H1 (cell line): ENCODE measurements around the gene GMCL1. TPM values are rescaled to one million over a fixed set of nuclear protein-coding genes. Genes with fewer than 3 reads are reported as not detected.

Experiments
- CTCF ChIA-PET: fragments of 300-600 bp; sonication (Branson Sonifier 250); formaldehyde crosslinking; loops from one replicate; lab custom pipeline; 2021; ENCODE audit not compliant: partially characterized antibody; lab: Charles Lee
- POLR2A ChIA-PET: fragments of 300-600 bp; sonication (Branson Sonifier 250); formaldehyde crosslinking; loops from one replicate; lab custom pipeline; 2021; ENCODE audit warnings: inconsistent platforms; ENCODE audit not compliant: partially characterized antibody; lab: Charles Lee
- DNase-seq, 2 experiments: peaks; one replicate each; pipeline versions ENCODE4 v3.0.0 to v3.0.0-alpha.2; 2010 to 2022; ENCODE audit warnings: low spot score in 2 of 2, low read depth in 1 of 2, mixed read lengths in 1 of 2
- FAIRE-seq: peaks from 2 replicates; lab custom pipeline; 2011; peaks lifted over from hg19 to GRCh38; lab: Jason Lieb, UNC
- H2AFZ ChIP-seq: 2 replicates; pipeline ENCODE4 v1.8.1; 2012; ENCODE audit warnings: low read length, inconsistent platforms
- H2AK5ac ChIP-seq: 2 replicates; pipeline ENCODE4 v1.6.1; 2013; ENCODE audit warnings: low read depth, low read length
- H2BK120ac ChIP-seq: replicated peaks from 2 replicates; pipeline ENCODE3; 2013; ENCODE audit warnings: low read depth, low read length, inconsistent platforms
- H2BK12ac ChIP-seq: 2 replicates; pipeline ENCODE4 v1.6.1; 2013; ENCODE audit warnings: low read depth, low read length
- H2BK15ac ChIP-seq: 2 replicates; pipeline ENCODE4 v1.6.1; 2013; ENCODE audit warnings: low read length
- H2BK20ac ChIP-seq: 2 replicates; pipeline ENCODE4 v1.6.1; 2013; ENCODE audit warnings: low read length
- H2BK5ac ChIP-seq: 2 replicates; pipeline ENCODE4 v1.6.1; 2013; ENCODE audit warnings: low read depth, low read length
- H3K14ac ChIP-seq: 2 replicates; pipeline ENCODE4 v1.6.1; 2013; ENCODE audit warnings: inconsistent platforms; ENCODE audit not compliant: insufficient read length
- H3K18ac ChIP-seq: 2 replicates; pipeline ENCODE4 v1.6.1; 2013; ENCODE audit warnings: low read length; ENCODE audit errors: extremely low read depth
- H3K23ac ChIP-seq: 2 replicates; pipeline ENCODE4 v1.6.1; 2013; ENCODE audit warnings: inconsistent platforms; ENCODE audit not compliant: insufficient read length
- H3K23me2 ChIP-seq: 2 replicates; pipeline ENCODE4 v1.6.1; 2013; ENCODE audit warnings: low read depth, low read length
- H3K27ac ChIP-seq: 2 replicates; pipeline ENCODE4 v1.6.1; 2011; ENCODE audit warnings: low read depth, low read length, inconsistent platforms
- H3K27me3 ChIP-seq, 4 experiments: replicated peaks in 1 of 4; 1 replicate in 1 of 4; 2 replicates in 3 of 4; pipeline versions ENCODE4 v1.6.1 to v1.8.1; 2011 to 2013; ENCODE audit warnings: low read length in 3 of 4, mild to moderate bottlenecking in 3 of 4, inconsistent platforms in 2 of 4, mixed read lengths in 2 of 4, moderate library complexity in 1 of 4; ENCODE audit not compliant: control insufficient read depth in 3 of 4, insufficient read depth in 3 of 4; ENCODE audit errors: extremely low read depth in 1 of 4
- H3K36me3 ChIP-seq, 4 experiments: 2 replicates each; pipeline versions ENCODE4 v1.6.1 to v1.8.1; 2011 to 2013; ENCODE audit warnings: mild to moderate bottlenecking in 4 of 4, low read length in 3 of 4, moderate library complexity in 2 of 4, control low read depth in 1 of 4, inconsistent platforms in 1 of 4; ENCODE audit not compliant: insufficient read depth in 4 of 4, control insufficient read depth in 2 of 4
- H3K4ac ChIP-seq: replicated peaks from 2 replicates; pipeline ENCODE3; 2013; ENCODE audit warnings: low read length, low read depth, mixed read lengths, inconsistent platforms; ENCODE audit not compliant: insufficient read length
- H3K4me1 ChIP-seq, 4 experiments: replicated peaks in 1 of 4; 1 replicate in 1 of 4; 2 replicates in 3 of 4; pipeline versions ENCODE4 v1.6.1 to v1.8.1; 2011 to 2013; ENCODE audit warnings: low read length in 3 of 4, inconsistent platforms in 2 of 4, mixed read lengths in 1 of 4; ENCODE audit not compliant: insufficient read depth in 4 of 4, control insufficient read depth in 3 of 4
- H3K4me2 ChIP-seq, 2 experiments: 2 replicates each; pipeline versions ENCODE4 v1.6.1 to v1.8.1; 2011 to 2013; ENCODE audit warnings: low read depth in 2 of 2, low read length in 2 of 2, control low read depth in 1 of 2, inconsistent platforms in 1 of 2, mild to moderate bottlenecking in 1 of 2; ENCODE audit not compliant: insufficient read depth in 1 of 2
- H3K4me3 ChIP-seq, 4 experiments: fragments of 200-600, 300-600 bp in 1 of 4; sonication (generic), shearing (Covaris generic), sonication (Bioruptor Twin) in 1 of 4; 2 replicates each; pipeline versions ENCODE4 v1.5.1 to v1.8.1; 2011 to 2016; ENCODE audit warnings: low read length in 4 of 4, low read depth in 3 of 4, control low read depth in 2 of 4, inconsistent platforms in 2 of 4, mild to moderate bottlenecking in 2 of 4, mixed read lengths in 1 of 4, moderate library complexity in 1 of 4; ENCODE audit not compliant: insufficient read depth in 2 of 4; ENCODE audit errors: extremely low read depth in 1 of 4
- H3K56ac ChIP-seq: replicated peaks from 2 replicates; pipeline ENCODE3; 2013; ENCODE audit warnings: low read depth, mild to moderate bottlenecking, mixed read lengths, low read length, inconsistent platforms; ENCODE audit not compliant: insufficient read length
- H3K79me1 ChIP-seq: 2 replicates; pipeline ENCODE4 v1.6.1; 2013; ENCODE audit warnings: low read depth, low read length, control low read depth
- H3K79me2 ChIP-seq, 2 experiments: 2 replicates each; pipeline versions ENCODE4 v1.6.1 to v1.8.1; 2012 to 2013; ENCODE audit warnings: low read length in 2 of 2, mild to moderate bottlenecking in 2 of 2, inconsistent platforms in 1 of 2; ENCODE audit not compliant: insufficient read depth in 2 of 2, control insufficient read depth in 1 of 2
- H3K9ac ChIP-seq, 4 experiments: replicated peaks in 1 of 4; 1 replicate in 1 of 4; 2 replicates in 3 of 4; pipeline versions ENCODE4 v1.6.1 to v1.8.1; 2011 to 2013; ENCODE audit warnings: low read depth in 3 of 4, low read length in 3 of 4, control low read depth in 2 of 4, mild to moderate bottlenecking in 2 of 4, moderate library complexity in 2 of 4, inconsistent platforms in 1 of 4; ENCODE audit errors: extremely low read depth in 1 of 4
- H3K9me3 ChIP-seq, 2 experiments: 2 replicates each; pipeline versions ENCODE4 v1.6.1 to v1.8.1; 2012 to 2013; ENCODE audit warnings: mild to moderate bottlenecking in 2 of 2, moderate library complexity in 2 of 2, control low read depth in 1 of 2, inconsistent platforms in 1 of 2, low read depth in 1 of 2, low read length in 1 of 2, mixed read lengths in 1 of 2; ENCODE audit not compliant: insufficient read depth in 2 of 2
- H4K20me1 ChIP-seq, 2 experiments: replicated peaks in 1 of 2; 2 replicates each; pipeline versions ENCODE3 to v1.8.1; 2011 to 2013; ENCODE audit warnings: inconsistent platforms in 2 of 2, low read length in 2 of 2, mild to moderate bottlenecking in 1 of 2; ENCODE audit not compliant: insufficient read depth in 2 of 2, control insufficient read depth in 1 of 2
- H4K5ac ChIP-seq: 2 replicates; pipeline ENCODE4 v1.6.1; 2013; ENCODE audit warnings: low read length, low read depth, mixed read lengths, inconsistent platforms; ENCODE audit not compliant: insufficient read length
- H4K8ac ChIP-seq: 2 replicates; pipeline ENCODE4 v1.8.0; 2013; ENCODE audit warnings: mild to moderate bottlenecking, moderate library complexity, low read length, inconsistent platforms; ENCODE audit not compliant: insufficient read depth; ENCODE audit errors: extremely low read depth
- H4K91ac ChIP-seq: replicated peaks from 2 replicates; pipeline ENCODE3; 2013; ENCODE audit warnings: low read length, mixed read lengths, inconsistent platforms; ENCODE audit not compliant: insufficient read length
- BRCA1 ChIP-seq: IDR thresholded peaks from 2 replicates; pipeline ENCODE4 v1.6.1; 2012; ENCODE audit warnings: low read depth, low read length, improper control_type of control experiment
- EGR1 ChIP-seq: IDR thresholded peaks from 2 replicates; pipeline ENCODE4 v1.6.1; 2011; ENCODE audit warnings: low read depth, low read length, borderline replicate concordance
- FOSL1 ChIP-seq: IDR thresholded peaks from 2 replicates; pipeline ENCODE4 v1.6.1; 2011; ENCODE audit warnings: mild to moderate bottlenecking, low read depth, low read length, moderate library complexity; ENCODE audit not compliant: insufficient read depth
- HDAC6 ChIP-seq: IDR thresholded peaks from one replicate; pipeline ENCODE4 v1.7.1; 2012; ENCODE audit warnings: low read depth, mild to moderate bottlenecking, inconsistent platforms, low read length, moderate library complexity
- KDM4A ChIP-seq: IDR thresholded peaks from one replicate; pipeline ENCODE4 v1.7.1; 2012; ENCODE audit warnings: low read depth, mild to moderate bottlenecking, moderate library complexity, low read length, inconsistent platforms; ENCODE audit not compliant: severe bottlenecking
- RAD21 ChIP-seq, 2 experiments: IDR thresholded peaks in 1 of 2; conservative IDR thresholded peaks in 1 of 2; 2 replicates each; pipeline ENCODE4 v1.6.1; 2011; ENCODE audit warnings: low read depth in 2 of 2, low read length in 2 of 2, improper control_type of control experiment in 1 of 2, inconsistent platforms in 1 of 2, mild to moderate bottlenecking in 1 of 2, moderate library complexity in 1 of 2
- RFX5 ChIP-seq: IDR thresholded peaks from 2 replicates; pipeline ENCODE4 v1.6.1; 2011; ENCODE audit warnings: low read depth, low read length, improper control_type of control experiment, borderline replicate concordance
- TCF12 ChIP-seq: IDR thresholded peaks from 2 replicates; pipeline ENCODE4 v1.6.1; 2011; ENCODE audit warnings: low read depth, mild to moderate bottlenecking, low read length
- YY1 ChIP-seq: IDR thresholded peaks from 2 replicates; pipeline ENCODE4 v1.6.1; 2011; ENCODE audit warnings: low read depth, mild to moderate bottlenecking, low read length
- WGBS, 2 experiments: shearing (Covaris generic) in 1 of 2; methylation state at CpG; one replicate each; pipeline versions ENCODE4 v1.1.6 to v1.1.7; 2013 to 2015; ENCODE audit warnings: low lambda C conversion rate in 2 of 2, mixed read lengths in 2 of 2, inconsistent platforms in 1 of 2, low coverage in 1 of 2, missing lambda C conversion rate in 1 of 2; ENCODE audit not compliant: insufficient replicate concordance in 2 of 2, insufficient coverage in 1 of 2, insufficient read length in 1 of 2; ENCODE audit errors: extremely low coverage in 1 of 2, missing lambda C conversion rate in 1 of 2; 5-methylcytosine and 5-hydroxymethylcytosine counted together
- polyA plus RNA-seq, 7 experiments: library from polyadenylated mRNA; depleted of rRNA in 3 of 7; stranded (reverse) in 5 of 7; unstranded in 2 of 7; fragments of >200 nt in 5 of 7; fragments of 200-250 nt in 2 of 7; gene quantifications; 1 replicate in 5 of 7; 2 replicates in 1 of 7; 4 replicates in 1 of 7; pipeline versions ENCODE4 v1.2.1 to v1.2.3, GENCODE V29; 2011 to 2013; ENCODE audit warnings: missing spikeins in 2 of 7, mixed read lengths in 2 of 7
- total RNA-seq: library from RNA; stranded (reverse); fragmentation: NEBNext Ultra II Directional; extraction: Animal tissue kit (Norgen Biotek cat#: 25700); gene quantifications from 2 replicates; pipeline ENCODE4 v1.2.1, GENCODE V29; 2021
- TF ChIP-seq, protein P1 (sequence below): IDR thresholded peaks from 2 replicates; pipeline ENCODE4 v1.6.1; 2011; ENCODE audit warnings: low read depth, mild to moderate bottlenecking, low read length; ENCODE audit not compliant: insufficient read depth
- TF ChIP-seq, protein P2 (sequence below): IDR thresholded peaks from 2 replicates; pipeline ENCODE4 v1.6.1; 2012; ENCODE audit warnings: inconsistent platforms

GMCL1 gene
- total and polyA plus RNA-seq, 2 of the 8 experiments (the other 6 are each of a cell fraction or from before 2014, with no cell fraction given) = 6.5 to 21.9 TPM

DNA sequence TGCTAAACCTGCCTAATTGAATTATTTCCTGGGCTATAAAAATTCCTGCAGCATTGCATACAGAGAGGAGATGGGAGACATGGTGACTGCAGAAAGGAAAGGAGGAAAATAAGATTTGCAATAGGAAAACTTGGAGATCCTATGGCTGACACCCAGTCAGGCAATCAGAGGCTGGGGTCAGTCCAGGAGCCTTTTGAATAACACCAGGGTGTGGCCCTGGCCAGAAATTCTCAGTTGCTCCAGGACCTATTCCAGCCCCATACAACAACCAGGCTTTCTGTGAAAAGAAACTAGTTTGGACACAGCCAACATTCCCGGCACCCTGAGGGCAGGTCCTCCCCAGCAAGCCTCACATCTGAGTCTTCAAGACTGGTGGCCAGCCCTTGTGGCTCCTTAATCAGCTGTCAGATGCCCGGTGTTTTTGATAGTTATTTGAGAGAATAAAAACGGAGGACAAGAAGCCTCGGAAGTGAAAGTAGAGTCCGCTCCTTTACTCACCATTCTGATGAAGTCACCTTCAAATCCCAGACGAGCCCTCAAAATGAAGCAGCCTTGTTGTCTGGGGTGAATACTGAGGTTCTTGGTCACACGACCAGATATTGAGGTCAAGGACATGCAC, 31.1 kb upstream of the GMCL1 start:
- peak in 1 of 2 experiments; percentile 46 for DNase-seq

More for the DNA sequence above, 31.1 kb upstream of the GMCL1 start:
- no peak overlapping the region for H4K8ac ChIP-seq
- no peak overlapping the region for H2BK120ac ChIP-seq
- no peak overlapping the region for H2AK5ac ChIP-seq
- H3K4me2 ChIP-seq = no peak overlapping the region
- no peaks in the 10 kb centered on the region for H3K79me2 ChIP-seq
- H2BK20ac ChIP-seq = no peak overlapping the region
- no peak overlapping the region for H2AFZ ChIP-seq
- CTCF ChIA-PET = interaction anchor here (2.2 to 4.9 kb wide), 3 partner anchors 8 to 19 kb away, joined by 6 to 29 read pairs (median 15); no protein-coding TSS in a partner anchor
- no peak for FAIRE-seq
- no peak overlapping the region for H4K91ac ChIP-seq
- H3K9ac ChIP-seq = no peak overlapping the region
- H3K27me3 ChIP-seq = no peaks in the 10 kb centered on the region
- no peaks in the 10 kb centered on the region for H3K9me3 ChIP-seq
- H3K36me3 ChIP-seq = no peaks in the 10 kb centered on the region
- H3K14ac ChIP-seq = no peak overlapping the region
- WGBS, 2 experiments = 90% methylated on average over 7 of the region's 7 CpGs; no CpG with 5 or more reads in 1 of the 2 experiments
- H4K5ac ChIP-seq = no peak overlapping the region
- H3K23me2 ChIP-seq = no peaks in the 10 kb centered on the region
- H2BK12ac ChIP-seq = no peak overlapping the region
- no peak overlapping the region for H3K18ac ChIP-seq
- no peak overlapping the region for H3K23ac ChIP-seq
- no peak overlapping the region for H3K56ac ChIP-seq
- no peak overlapping the region for H3K4ac ChIP-seq
- H2BK15ac ChIP-seq = no peak overlapping the region
- no peak overlapping the region for H3K4me3 ChIP-seq
- H3K4me1 ChIP-seq = peaks cover 0 to 16% (median 4%) of the 10 kb centered on the region in 4 experiments; a peak in 5 of 7 replicates
- TF ChIP-seq, protein P1, sequence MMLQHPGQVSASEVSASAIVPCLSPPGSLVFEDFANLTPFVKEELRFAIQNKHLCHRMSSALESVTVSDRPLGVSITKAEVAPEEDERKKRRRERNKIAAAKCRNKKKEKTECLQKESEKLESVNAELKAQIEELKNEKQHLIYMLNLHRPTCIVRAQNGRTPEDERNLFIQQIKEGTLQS = no peak
- TF ChIP-seq KDM4A = no peak
- no peak for TF ChIP-seq RFX5
- TF ChIP-seq HDAC6 = no peak
- TF ChIP-seq, protein P2, sequence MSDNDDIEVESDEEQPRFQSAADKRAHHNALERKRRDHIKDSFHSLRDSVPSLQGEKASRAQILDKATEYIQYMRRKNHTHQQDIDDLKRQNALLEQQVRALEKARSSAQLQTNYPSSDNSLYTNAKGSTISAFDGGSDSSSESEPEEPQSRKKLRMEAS = no peak
- TF ChIP-seq YY1 = no peak
- no peak for TF ChIP-seq RAD21 (IDR thresholded peaks at IDR 0.05 in 1 of 2, conservative IDR thresholded peaks at IDR 0.05 in 1 of 2; ENCODE audit: low read depth in 2 of 2, low read length in 2 of 2)
- no peak for TF ChIP-seq EGR1
- no peak for TF ChIP-seq TCF12
- no peak for TF ChIP-seq FOSL1
- TF ChIP-seq BRCA1 = no peak
- no peaks in the 10 kb centered on the region for H3K79me1 ChIP-seq
- POLR2A ChIA-PET = no interaction called here
- no peak overlapping the region for H2BK5ac ChIP-seq
- H4K20me1 ChIP-seq = no peaks in the 10 kb centered on the region
- H3K27ac ChIP-seq = no peak overlapping the region
